Suprapubic skin (tissue), 4 donors: ENCODE measurements around the gene LPAR1.

Experiments
- EP300 ChIP-seq: sonication (generic); formaldehyde crosslinking; IDR thresholded peaks from one replicate; pipeline ENCODE4 v1.6.1; 2017; ENCODE audit warnings: antibody characterized with exemption
- POLR2A ChIP-seq, 2 donors: fragments of 450-650 bp; IDR thresholded peaks; one replicate each; pipeline ENCODE4 v1.6.1; 2017; ENCODE audit warnings: antibody characterized with exemption in 2 of 2, mild to moderate bottlenecking in 2 of 2, moderate library complexity in 2 of 2
- POLR2AphosphoS5 ChIP-seq, 3 donors: sonication (generic); formaldehyde crosslinking; IDR thresholded peaks; one replicate each; pipeline ENCODE4 v1.6.1; 2017; ENCODE audit warnings: antibody characterized with exemption in 3 of 3
- TF ChIP-seq, protein P1 (sequence below), 2 donors: fragments of 200-600 bp in 1 of 2; fragments of 450-650 bp in 1 of 2; sonication (generic) in 1 of 2; IDR thresholded peaks; one replicate each; pipeline ENCODE4 v1.5.1; 2016 to 2019; ENCODE audit warnings: antibody characterized with exemption in 2 of 2, mild to moderate bottlenecking in 1 of 2, moderate library complexity in 1 of 2

- TF ChIP-seq, protein P1, sequence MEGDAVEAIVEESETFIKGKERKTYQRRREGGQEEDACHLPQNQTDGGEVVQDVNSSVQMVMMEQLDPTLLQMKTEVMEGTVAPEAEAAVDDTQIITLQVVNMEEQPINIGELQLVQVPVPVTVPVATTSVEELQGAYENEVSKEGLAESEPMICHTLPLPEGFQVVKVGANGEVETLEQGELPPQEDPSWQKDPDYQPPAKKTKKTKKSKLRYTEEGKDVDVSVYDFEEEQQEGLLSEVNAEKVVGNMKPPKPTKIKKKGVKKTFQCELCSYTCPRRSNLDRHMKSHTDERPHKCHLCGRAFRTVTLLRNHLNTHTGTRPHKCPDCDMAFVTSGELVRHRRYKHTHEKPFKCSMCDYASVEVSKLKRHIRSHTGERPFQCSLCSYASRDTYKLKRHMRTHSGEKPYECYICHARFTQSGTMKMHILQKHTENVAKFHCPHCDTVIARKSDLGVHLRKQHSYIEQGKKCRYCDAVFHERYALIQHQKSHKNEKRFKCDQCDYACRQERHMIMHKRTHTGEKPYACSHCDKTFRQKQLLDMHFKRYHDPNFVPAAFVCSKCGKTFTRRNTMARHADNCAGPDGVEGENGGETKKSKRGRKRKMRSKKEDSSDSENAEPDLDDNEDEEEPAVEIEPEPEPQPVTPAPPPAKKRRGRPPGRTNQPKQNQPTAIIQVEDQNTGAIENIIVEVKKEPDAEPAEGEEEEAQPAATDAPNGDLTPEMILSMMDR (IDR thresholded peaks at IDR 0.05): no peak
- no peak for TF ChIP-seq POLR2A (IDR thresholded peaks at IDR 0.05)
- no peak for TF ChIP-seq EP300
- TF ChIP-seq POLR2AphosphoS5 (IDR thresholded peaks at IDR 0.05): no peak
Measured at GRCh38 chr9:110908894-110909293, 129.4 kb downstream of the LPAR1 start.
